ENCODE data around the gene NAALADL2.

The NAALADL2 gene

GRCh38 chr3:175088766-175089380 is 229.7 kb downstream of the NAALADL2 start:
- H3K4me3 ChIP-seq (ENCODE audit: low read depth, low read length) = no peak overlapping the region
- DNase-seq = no peak

GRCh38 chr3:175091426-175092114 is 232.4 kb downstream of the NAALADL2 start:
- no peak overlapping the region for H3K4me3 ChIP-seq (ENCODE audit: low read depth, low read length)
- H3K27me3 ChIP-seq = no peaks in the 10 kb centered on the region
- no peak for TF ChIP-seq CTCF (IDR thresholded peaks at IDR 0.05; ENCODE audit: low read depth, low read length)
- no peaks in the 10 kb centered on the region for H3K9me3 ChIP-seq
- H3K36me3 ChIP-seq = no peaks in the 10 kb centered on the region
- no peaks in the 10 kb centered on the region; the same call in 1 of the 2 replicates for H3K4me1 ChIP-seq
- no peak for DNase-seq

More at GRCh38 chr3:175088766-175089380, 229.7 kb downstream of the NAALADL2 start:
- Histone ChIP-seq H3K9me3 (no peaks in the 10 kb centered on the region), H3K36me3 (no peaks in the 10 kb centered on the region), H3K27me3 (no peaks in the 10 kb centered on the region), H3K4me1 (no peaks in the 10 kb centered on the region)
- no peak for TF ChIP-seq CTCF (IDR thresholded peaks at IDR 0.05; ENCODE audit: low read depth, low read length)

GRCh38 chr3:175093748-175094147 is 234.6 kb downstream of the NAALADL2 start:
- no peak for DNase-seq
- no peaks in the 10 kb centered on the region for H3K36me3 ChIP-seq
- TF ChIP-seq CTCF (IDR thresholded peaks at IDR 0.05; ENCODE audit: low read depth, low read length) = no peak
- no peaks in the 10 kb centered on the region for H3K27me3 ChIP-seq
- no peaks in the 10 kb centered on the region; the same call in 1 of the 2 replicates for H3K4me1 ChIP-seq
- H3K9me3 ChIP-seq = no peaks in the 10 kb centered on the region
- no peak overlapping the region for H3K4me3 ChIP-seq (ENCODE audit: low read depth, low read length)

- H3K27me3 ChIP-seq = no peaks in the 10 kb centered on the region
- no peaks in the 10 kb centered on the region; the same call in 1 of the 2 replicates for H3K4me1 ChIP-seq
- no peak overlapping the region for H3K4me3 ChIP-seq (ENCODE audit: low read depth, low read length)
- no peaks in the 10 kb centered on the region for H3K9me3 ChIP-seq
- H3K36me3 ChIP-seq = no peaks in the 10 kb centered on the region
- no peak for DNase-seq
- no peak for TF ChIP-seq CTCF (IDR thresholded peaks at IDR 0.05; ENCODE audit: low read depth, low read length)
These were observed 235.2 kb downstream of the NAALADL2 start for GRCh38 chr3:175094344-175094743.

GRCh38 chr3:175098644-175099043 is 239.5 kb downstream of the NAALADL2 start:
- TF ChIP-seq CTCF (IDR thresholded peaks at IDR 0.05; ENCODE audit: low read depth, low read length) = no peak
- no peaks in the 10 kb centered on the region for H3K9me3 ChIP-seq
- no peak overlapping the region for H3K4me3 ChIP-seq (ENCODE audit: low read depth, low read length)
- no peaks in the 10 kb centered on the region; the same call in 1 of the 2 replicates for H3K4me1 ChIP-seq
- H3K27me3 ChIP-seq = no peaks in the 10 kb centered on the region
- H3K36me3 ChIP-seq = no peaks in the 10 kb centered on the region
- DNase-seq = no peak

GRCh38 chr3:175102161-175102560 is 243.0 kb downstream of the NAALADL2 start:
- Histone ChIP-seq H3K36me3 (no peaks in the 10 kb centered on the region), H3K9me3 (no peaks in the 10 kb centered on the region), H3K4me3 (ENCODE audit: low read depth, low read length) (no peak overlapping the region), H3K27me3 (no peaks in the 10 kb centered on the region), H3K4me1 (no peaks in the 10 kb centered on the region)
- TF ChIP-seq CTCF (IDR thresholded peaks at IDR 0.05; ENCODE audit: low read depth, low read length) = no peak
- no peak for DNase-seq
